ENCODE data around the gene CCNC. TPM values are rescaled to one million over a fixed set of nuclear protein-coding genes. Genes with fewer than 3 reads are reported as not detected.

The CCNC gene
- total RNA-seq, 2 experiments from 2014 or later: 40.5 to 42.6 TPM

DNA sequence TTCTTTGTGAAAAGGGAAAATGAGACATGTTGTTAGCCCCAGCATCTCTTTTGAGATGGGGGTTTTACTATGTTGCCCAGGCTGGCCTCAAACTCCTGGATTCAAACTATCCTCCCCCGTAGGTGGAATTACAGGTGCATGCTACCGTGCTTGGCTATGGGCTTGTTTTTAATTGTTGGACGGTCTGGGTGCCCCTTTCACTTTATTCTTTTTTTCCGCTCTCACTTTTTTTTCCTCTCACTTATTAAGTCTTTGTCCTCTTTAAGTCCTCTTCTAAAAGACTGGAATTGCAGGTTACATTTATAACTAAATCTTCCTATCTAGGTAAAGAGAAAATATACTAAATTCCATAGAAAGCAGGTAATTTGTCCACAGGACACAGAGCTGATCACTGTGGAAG lies 19.3 kb upstream of the CCNC start:
- Histone ChIP-seq H3K27me3 (ENCODE audit: control insufficient read depth in 1 of 2, insufficient read depth in 2 of 2, low read length in 2 of 2) (peaks cover 39 to 64% of the 10 kb centered on the region in 2 experiments), H3K4me1 (ENCODE audit: insufficient read depth, low read length) (peaks cover 30% of the 10 kb centered on the region), H3K9me3 (ENCODE audit: control insufficient read depth in 1 of 2, insufficient read depth in 1 of 2, low read length in 2 of 2) (peaks cover 0 to 12% of the 10 kb centered on the region in 2 experiments), H3K36me3 (ENCODE audit: insufficient read depth, low read length) (no peaks in the 10 kb centered on the region), H3K4me3 (ENCODE audit: low read length) (no peak overlapping the region), H3K27ac (ENCODE audit: low read depth in 1 of 2, low read length in 2 of 2) (no peak overlapping the region)
- H3K9me3 Mint-ChIP-seq: no peaks in the 10 kb centered on the region
- no peaks in the 10 kb centered on the region for H3K36me3 Mint-ChIP-seq (ENCODE audit: low read depth)
- no peak for TF ChIP-seq CTCF (IDR thresholded peaks at IDR 0.05)
- ChIA-PET POLR2A (interaction anchor here (1.9 kb wide), 1 partner anchor 19 kb away, joined by 17 read pairs; the partner anchor contains the start of gene CCNC), CTCF (interaction anchor here (0.8 to 3.5 kb wide), 9 partner anchors 9 to 235 kb away, joined by 3 to 21 read pairs (median 4); partner anchors contain the start of gene USP45)
- no peak for ATAC-seq (ENCODE audit: poor library complexity)
- no peak overlapping the region for H3K27ac Mint-ChIP-seq
- H3K27me3 Mint-ChIP-seq: peaks cover 83% of the 10 kb centered on the region
- H3K4me1 Mint-ChIP-seq (ENCODE audit: low read depth): peaks cover 34% of the 10 kb centered on the region
- intact Hi-C loops (cut with DNase I, micrococcal nuclease): loop anchor here (1.0 to 2.0 kb wide), 3 partner anchors 77 to 163 kb away; no protein-coding TSS in a partner anchor
- DNase-seq: no peak
- H3K4me3 Mint-ChIP-seq: no peak overlapping the region

DNA sequence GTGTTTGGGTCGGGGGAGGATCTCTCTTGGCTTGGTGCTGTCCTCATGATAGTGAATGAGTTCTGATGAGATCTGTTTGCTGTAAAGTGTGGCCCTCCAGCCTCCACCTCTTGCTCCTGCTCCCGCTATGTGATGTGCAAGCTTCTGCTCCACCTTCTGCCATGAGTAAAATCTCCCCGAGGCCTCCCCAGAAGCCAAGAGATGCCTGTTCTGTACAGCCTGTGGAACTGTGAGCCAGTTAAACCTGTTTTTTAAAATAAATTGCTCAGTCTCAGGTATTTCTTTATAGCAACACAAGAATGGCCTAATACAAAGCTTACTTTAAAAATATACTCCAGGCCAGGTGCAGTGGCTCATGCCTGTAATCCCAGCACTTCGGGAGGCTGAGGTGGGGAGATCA lies 11.3 kb upstream of the CCNC start:
- Mint-ChIP-seq H3K36me3 (ENCODE audit: low read depth) (no peaks in the 10 kb centered on the region), H3K27ac (no peak overlapping the region), H3K4me1 (ENCODE audit: low read depth) (no peaks in the 10 kb centered on the region), H3K4me3 (no peak overlapping the region), H3K9me3 (no peaks in the 10 kb centered on the region), H3K27me3 (peaks cover 53% of the 10 kb centered on the region)
- H3K36me3 ChIP-seq (ENCODE audit: insufficient read depth, low read length): no peaks in the 10 kb centered on the region
- DNase-seq (no peak), ATAC-seq (ENCODE audit: poor library complexity) (no peak)
- H3K4me3 ChIP-seq (ENCODE audit: low read length): no peak overlapping the region
- intact Hi-C loops (cut with DNase I, micrococcal nuclease): no loop called here
- H3K27ac ChIP-seq (ENCODE audit: low read depth in 1 of 2, low read length in 2 of 2): no peak overlapping the region
- no peak for TF ChIP-seq CTCF (IDR thresholded peaks at IDR 0.05)
- H3K27me3 ChIP-seq (ENCODE audit: control insufficient read depth in 1 of 2, insufficient read depth in 2 of 2, low read length in 2 of 2): peaks cover 0 to 20% of the 10 kb centered on the region in 2 experiments
- no peaks in the 10 kb centered on the region for H3K4me1 ChIP-seq (ENCODE audit: insufficient read depth, low read length)
- ChIA-PET POLR2A (no interaction called here), CTCF (interaction anchor here (0.9 kb wide), 1 partner anchor 9 kb away, joined by 3 read pairs; no protein-coding TSS in a partner anchor)
- H3K9me3 ChIP-seq (ENCODE audit: control insufficient read depth in 1 of 2, insufficient read depth in 1 of 2, low read length in 2 of 2): no peaks in the 10 kb centered on the region

DNA sequence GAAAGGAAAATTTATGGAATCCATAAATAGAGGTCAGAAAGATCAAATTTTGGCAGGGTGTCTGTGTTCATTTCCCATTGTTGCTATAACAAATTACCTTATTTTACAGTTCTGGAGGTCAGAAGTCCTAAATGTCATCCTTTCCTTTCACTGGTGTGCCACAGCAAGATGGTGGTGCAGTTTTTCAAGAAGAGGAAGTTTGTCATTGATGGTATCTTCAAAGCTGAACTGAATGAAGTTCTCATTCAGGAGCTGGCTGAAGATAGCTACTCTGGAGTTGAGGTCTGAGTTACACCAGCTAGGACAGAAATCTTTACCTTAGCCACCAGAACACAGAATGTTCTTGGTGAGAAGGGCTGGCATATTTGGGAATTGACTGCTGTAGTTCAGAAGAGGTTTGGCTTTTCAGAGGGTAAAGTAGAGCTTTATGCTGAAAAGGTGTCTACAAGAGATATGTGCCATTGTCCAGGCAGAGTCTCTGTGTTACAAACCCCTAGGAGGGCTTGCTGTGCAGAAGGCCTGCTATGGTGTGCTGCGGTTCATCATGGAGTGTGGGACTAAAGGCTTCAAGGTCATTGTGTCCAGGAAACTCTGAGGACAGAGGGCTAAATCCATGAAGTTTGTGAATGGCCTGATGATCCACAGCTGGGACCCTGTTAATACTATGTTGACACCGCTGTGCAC lies 7.2 kb upstream of the CCNC start:
- no peak overlapping the region for H3K27ac ChIP-seq (ENCODE audit: low read depth in 1 of 2, low read length in 2 of 2)
- Mint-ChIP-seq H3K36me3 (ENCODE audit: low read depth) (no peaks in the 10 kb centered on the region), H3K4me3 (no peak overlapping the region), H3K4me1 (ENCODE audit: low read depth) (no peaks in the 10 kb centered on the region), H3K9me3 (no peaks in the 10 kb centered on the region), H3K27ac (no peak overlapping the region), H3K27me3 (peaks cover 30% of the 10 kb centered on the region)
- H3K4me3 ChIP-seq (ENCODE audit: low read length): no peak overlapping the region
- DNase-seq: no peak
- H3K36me3 ChIP-seq (ENCODE audit: insufficient read depth, low read length): no peaks in the 10 kb centered on the region
- ChIA-PET POLR2A (no interaction called here), CTCF (interaction anchor here (0.8 to 1.7 kb wide), 2 partner anchors 11 to 13 kb away, joined by 3 to 8 read pairs; no protein-coding TSS in a partner anchor)
- peaks cover 0 to 16% of the 10 kb centered on the region in 2 experiments for H3K27me3 ChIP-seq (ENCODE audit: control insufficient read depth in 1 of 2, insufficient read depth in 2 of 2, low read length in 2 of 2)
- no peaks in the 10 kb centered on the region for H3K9me3 ChIP-seq (ENCODE audit: control insufficient read depth in 1 of 2, insufficient read depth in 1 of 2, low read length in 2 of 2)
- ATAC-seq (ENCODE audit: poor library complexity): no peak
- no peaks in the 10 kb centered on the region for H3K4me1 ChIP-seq (ENCODE audit: insufficient read depth, low read length)
- intact Hi-C loops (cut with DNase I, micrococcal nuclease): no loop called here
- no peak for TF ChIP-seq CTCF (IDR thresholded peaks at IDR 0.05)

All from CD4-positive, alpha-beta T cell (primary cell).